Neural progenitor cell (in vitro differentiated cells): Measurements from ENCODE around the gene MDH1. TPM values are rescaled to one million over a fixed set of nuclear protein-coding genes. Genes with fewer than 3 reads are reported as not detected.

Experiments used
- DNase-seq: peaks from one replicate; pipeline ENCODE4 v3.0.0-alpha.2; 2016; ENCODE audit warnings: low spot score
- H2AFZ ChIP-seq: fragments of 200-600 bp; sonication (generic); replicated peaks from 2 replicates; pipeline ENCODE4 v1.6.1; 2016; ENCODE audit warnings: antibody characterized with exemption
- H3F3A ChIP-seq: fragments of 200-600 bp; sonication (generic); 2 replicates; pipeline ENCODE4 v1.6.1; 2016; ENCODE audit warnings: antibody characterized with exemption, low read depth
- H3K27ac ChIP-seq: fragments of 200-600 bp; sonication (generic); 2 replicates; pipeline ENCODE4 v1.5.1; 2016; ENCODE audit warnings: mild to moderate bottlenecking
- H3K27me3 ChIP-seq: fragments of 200-600 bp; sonication (generic); 2 replicates; pipeline ENCODE4 v1.6.1; 2016; ENCODE audit warnings: mild to moderate bottlenecking, moderate library complexity
- H3K36me3 ChIP-seq: fragments of 200-600 bp; sonication (generic); 2 replicates; pipeline ENCODE4 v1.5.1; 2016
- H3K4me1 ChIP-seq: fragments of 200-600 bp; sonication (generic); 2 replicates; pipeline ENCODE4 v1.6.1; 2016; ENCODE audit warnings: mixed run types
- H3K4me2 ChIP-seq: fragments of 200-600 bp; sonication (generic); 2 replicates; pipeline ENCODE4 v1.6.1; 2016
- H3K4me3 ChIP-seq: fragments of 200-600 bp; sonication (generic); 2 replicates; pipeline ENCODE4 v1.5.1; 2016
- H3K79me2 ChIP-seq: fragments of 200-600 bp; sonication (generic); 2 replicates; pipeline ENCODE4 v1.6.1; 2016; ENCODE audit warnings: low read depth
- H3K9ac ChIP-seq: fragments of 200-600 bp; sonication (generic); 2 replicates; pipeline ENCODE4 v1.6.1; 2016
- H3K9me3 ChIP-seq: fragments of 200-600 bp; sonication (generic); 2 replicates; pipeline ENCODE4 v1.5.1; 2016; ENCODE audit warnings: low read depth
- H4K20me1 ChIP-seq: fragments of 200-600 bp; sonication (generic); 2 replicates; pipeline ENCODE4 v1.6.1; 2016; ENCODE audit warnings: low read depth
- H3K27ac Mint-ChIP-seq: 3 replicates; pipeline ENCODE4 v1.8.0; 2021; ENCODE audit warnings: mixed read lengths
- H3K27me3 Mint-ChIP-seq: 2 replicates; pipeline ENCODE4 v1.8.0; 2022; ENCODE audit warnings: low read depth, mild to moderate bottlenecking, inconsistent platforms, moderate library complexity, mixed read lengths; ENCODE audit not compliant: insufficient read depth
- H3K36me3 Mint-ChIP-seq: 3 replicates; pipeline ENCODE4 v1.8.0; 2021; ENCODE audit warnings: mixed read lengths
- H3K4me1 Mint-ChIP-seq: 3 replicates; pipeline ENCODE4 v1.8.0; 2021; ENCODE audit warnings: mixed read lengths
- H3K4me3 Mint-ChIP-seq: 3 replicates; pipeline ENCODE4 v1.8.0; 2021; ENCODE audit warnings: mild to moderate bottlenecking, moderate library complexity, mixed read lengths
- H3K9me3 Mint-ChIP-seq: 3 replicates; pipeline ENCODE4 v1.8.0; 2020; ENCODE audit warnings: mixed read lengths
- EZH2 ChIP-seq: fragments of 200-600 bp; sonication (generic); IDR thresholded peaks from 2 replicates; pipeline ENCODE4 v1.6.1; 2017; ENCODE audit warnings: antibody characterized with exemption, mild to moderate bottlenecking, moderate library complexity
- EZH2phosphoT487 ChIP-seq: fragments of 200-600 bp; sonication (generic); IDR thresholded peaks from 2 replicates; pipeline ENCODE4 v1.6.1; 2017; ENCODE audit warnings: antibody characterized with exemption
- total RNA-seq: library from RNA; depleted of rRNA; stranded (reverse); fragments of >200 nt; gene quantifications from 2 replicates; pipeline ENCODE4 v1.2.3, GENCODE V29; 2015; ENCODE audit warnings: low replicate concordance
- TF ChIP-seq, protein P1 (sequence below): fragments of 200-600 bp; sonication (generic); IDR thresholded peaks from 2 replicates; pipeline ENCODE4 v1.5.1; 2017; ENCODE audit warnings: antibody characterized with exemption, mild to moderate bottlenecking

Gene MDH1
- total RNA-seq, 1 donor from 2014 or later: 323 TPM

DNA sequence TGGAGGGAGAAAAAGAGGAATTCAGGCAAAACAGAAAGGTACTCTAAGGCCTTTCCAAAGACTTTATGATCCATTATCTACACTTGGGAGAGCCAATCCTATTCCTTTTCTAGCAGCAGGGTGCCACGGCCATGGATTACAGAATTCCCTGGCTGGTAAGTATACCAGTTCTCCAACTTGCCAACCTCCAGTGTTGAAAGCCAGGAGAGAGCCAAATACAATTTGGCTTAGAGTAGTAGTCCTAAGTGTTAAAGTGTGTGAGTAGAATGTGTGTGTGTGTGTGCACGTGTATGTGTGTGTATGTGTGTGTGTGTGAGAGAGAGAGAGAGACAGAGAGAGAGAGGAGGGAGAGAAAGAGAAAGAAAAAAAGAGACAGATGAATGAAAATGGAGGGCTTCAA is 43.7 kb upstream of the MDH1 start:
- Histone ChIP-seq H3K9ac (no peak overlapping the region), H4K20me1 (no peaks in the 10 kb centered on the region), H3K4me1 (no peaks in the 10 kb centered on the region), H3K36me3 (no peaks in the 10 kb centered on the region), H3F3A (no peaks in the 10 kb centered on the region), H3K27ac (no peak overlapping the region), H3K4me2 (no peak overlapping the region), H3K27me3 (no peaks in the 10 kb centered on the region), H3K4me3 (no peak overlapping the region), H3K9me3 (no peaks in the 10 kb centered on the region), H2AFZ (no peak overlapping the region), H3K79me2 (no peaks in the 10 kb centered on the region)
- no peaks in the 10 kb centered on the region for H3K36me3 Mint-ChIP-seq
- H3K27ac Mint-ChIP-seq: no peak overlapping the region
- H3K27me3 Mint-ChIP-seq: no peaks in the 10 kb centered on the region
- H3K9me3 Mint-ChIP-seq: no peaks in the 10 kb centered on the region
- H3K4me1 Mint-ChIP-seq: peaks cover 5% of the 10 kb centered on the region
- TF ChIP-seq EZH2 (no peak), EZH2phosphoT487 (no peak)
- TF ChIP-seq, protein P1, sequence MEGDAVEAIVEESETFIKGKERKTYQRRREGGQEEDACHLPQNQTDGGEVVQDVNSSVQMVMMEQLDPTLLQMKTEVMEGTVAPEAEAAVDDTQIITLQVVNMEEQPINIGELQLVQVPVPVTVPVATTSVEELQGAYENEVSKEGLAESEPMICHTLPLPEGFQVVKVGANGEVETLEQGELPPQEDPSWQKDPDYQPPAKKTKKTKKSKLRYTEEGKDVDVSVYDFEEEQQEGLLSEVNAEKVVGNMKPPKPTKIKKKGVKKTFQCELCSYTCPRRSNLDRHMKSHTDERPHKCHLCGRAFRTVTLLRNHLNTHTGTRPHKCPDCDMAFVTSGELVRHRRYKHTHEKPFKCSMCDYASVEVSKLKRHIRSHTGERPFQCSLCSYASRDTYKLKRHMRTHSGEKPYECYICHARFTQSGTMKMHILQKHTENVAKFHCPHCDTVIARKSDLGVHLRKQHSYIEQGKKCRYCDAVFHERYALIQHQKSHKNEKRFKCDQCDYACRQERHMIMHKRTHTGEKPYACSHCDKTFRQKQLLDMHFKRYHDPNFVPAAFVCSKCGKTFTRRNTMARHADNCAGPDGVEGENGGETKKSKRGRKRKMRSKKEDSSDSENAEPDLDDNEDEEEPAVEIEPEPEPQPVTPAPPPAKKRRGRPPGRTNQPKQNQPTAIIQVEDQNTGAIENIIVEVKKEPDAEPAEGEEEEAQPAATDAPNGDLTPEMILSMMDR: no peak
- H3K4me3 Mint-ChIP-seq: no peak overlapping the region
- peak; percentile 6 for DNase-seq

DNA sequence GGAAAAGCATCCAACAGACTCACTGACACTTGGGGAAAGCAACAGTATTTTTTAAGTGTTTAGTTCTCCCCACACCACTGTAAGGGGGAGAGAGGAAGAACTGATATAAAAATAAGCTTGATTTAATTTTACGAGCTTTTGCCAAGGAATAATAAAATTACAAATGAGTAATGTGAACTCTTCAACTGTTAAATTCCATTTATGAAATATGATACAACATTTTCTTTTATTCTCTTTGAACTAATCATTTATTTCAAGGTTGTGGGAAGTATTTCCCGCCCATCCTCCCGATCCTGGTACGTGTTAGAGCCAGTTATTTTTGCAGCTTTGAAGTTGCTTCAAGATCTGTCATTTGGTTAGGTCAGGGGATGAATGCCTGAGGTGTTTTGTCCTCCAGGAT is 35.7 kb upstream of the MDH1 start:
- no peaks in the 10 kb centered on the region for H3K27me3 ChIP-seq
- H3K4me1 Mint-ChIP-seq: no peaks in the 10 kb centered on the region
- no peak overlapping the region for H3K4me3 Mint-ChIP-seq
- no peak overlapping the region for H3K9ac ChIP-seq
- peaks cover 7% of the 10 kb centered on the region for H3K36me3 Mint-ChIP-seq
- no peaks in the 10 kb centered on the region for H3K36me3 ChIP-seq
- no peak overlapping the region for H3K4me2 ChIP-seq
- TF ChIP-seq, protein P1: no peak
- TF ChIP-seq EZH2phosphoT487 (no peak), EZH2 (no peak)
- no peaks in the 10 kb centered on the region for H4K20me1 ChIP-seq
- H3K27me3 Mint-ChIP-seq: no peaks in the 10 kb centered on the region
- no peak overlapping the region for H2AFZ ChIP-seq
- H3K27ac ChIP-seq: no peak overlapping the region
- peaks cover 11% of the 10 kb centered on the region for H3K9me3 Mint-ChIP-seq
- no peaks in the 10 kb centered on the region for H3K9me3 ChIP-seq
- H3F3A ChIP-seq: no peaks in the 10 kb centered on the region
- H3K4me3 ChIP-seq: no peak overlapping the region
- H3K4me1 ChIP-seq: no peaks in the 10 kb centered on the region
- no peak overlapping the region for H3K27ac Mint-ChIP-seq
- no peaks in the 10 kb centered on the region for H3K79me2 ChIP-seq
- no peak for DNase-seq

DNA sequence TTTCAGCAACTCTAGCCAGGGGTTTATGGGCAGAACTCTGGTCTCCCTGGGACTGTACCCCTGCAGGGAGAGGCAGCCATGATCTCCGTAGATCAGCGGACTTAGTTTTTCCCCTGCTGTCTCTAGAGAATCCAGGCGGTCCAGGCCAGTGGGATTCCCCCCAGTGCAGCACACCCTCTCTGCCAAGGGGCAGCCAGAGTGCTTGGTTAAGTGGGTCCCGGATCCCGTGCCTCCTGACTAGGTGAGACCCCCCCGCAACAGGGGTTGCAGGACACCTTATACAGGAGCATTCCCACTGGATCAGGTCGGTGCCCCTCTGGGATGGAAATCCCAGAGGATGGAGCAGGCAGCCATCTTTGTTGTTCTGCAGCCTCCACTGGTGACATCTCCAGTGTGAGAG is 33.5 kb upstream of the MDH1 start:
- no peaks in the 10 kb centered on the region for H3K36me3 ChIP-seq
- H3K4me3 ChIP-seq: no peak overlapping the region
- H3F3A ChIP-seq: no peaks in the 10 kb centered on the region
- no peaks in the 10 kb centered on the region for H3K27me3 ChIP-seq
- TF ChIP-seq, protein P1: no peak
- TF ChIP-seq EZH2 (no peak), EZH2phosphoT487 (no peak)
- Mint-ChIP-seq H3K27me3 (no peaks in the 10 kb centered on the region), H3K4me1 (no peaks in the 10 kb centered on the region), H3K4me3 (no peak overlapping the region), H3K9me3 (peaks cover 30% of the 10 kb centered on the region), H3K27ac (no peak overlapping the region), H3K36me3 (peaks cover 10% of the 10 kb centered on the region)
- H3K4me2 ChIP-seq: no peak overlapping the region
- no peak overlapping the region for H3K9ac ChIP-seq
- no peaks in the 10 kb centered on the region for H3K79me2 ChIP-seq
- no peak overlapping the region for H2AFZ ChIP-seq
- H3K4me1 ChIP-seq: no peaks in the 10 kb centered on the region
- peaks cover under 1% of the 10 kb centered on the region for H3K9me3 ChIP-seq
- DNase-seq: no peak
- H3K27ac ChIP-seq: no peak overlapping the region
- no peaks in the 10 kb centered on the region for H4K20me1 ChIP-seq
